Right lobe of liver (tissue), 4 donors: ENCODE measurements around the gene UVSSA.

Experiments
- CTCF ChIP-seq, 4 donors: fragments of 200-600 bp in 3 of 4; fragments of 450-650 bp in 1 of 4; IDR thresholded peaks; one replicate each; pipeline versions ENCODE4 v1.5.1 to v1.8.0; 2016 to 2022; ENCODE audit warnings: antibody characterized with exemption in 4 of 4, mild to moderate bottlenecking in 2 of 4
- POLR2A ChIP-seq: fragments of 450-650 bp; IDR thresholded peaks from one replicate; pipeline ENCODE4 v1.6.1; 2017; ENCODE audit warnings: antibody characterized with exemption, mild to moderate bottlenecking
- donor health status: DM: no; HTN: no; CAD: no.
- donor health status: DM: no; HTN: no; CAD: no.
- donor health status: DM: no; HTN: yes; CAD: no.

GRCh38 chr4:1379351-1379781 lies 32.4 kb downstream of the UVSSA start:
- TF ChIP-seq POLR2A = no peak
- no peak for TF ChIP-seq CTCF (IDR thresholded peaks at IDR 0.05)
